ENCODE data around the gene GALNT18.

DNA sequence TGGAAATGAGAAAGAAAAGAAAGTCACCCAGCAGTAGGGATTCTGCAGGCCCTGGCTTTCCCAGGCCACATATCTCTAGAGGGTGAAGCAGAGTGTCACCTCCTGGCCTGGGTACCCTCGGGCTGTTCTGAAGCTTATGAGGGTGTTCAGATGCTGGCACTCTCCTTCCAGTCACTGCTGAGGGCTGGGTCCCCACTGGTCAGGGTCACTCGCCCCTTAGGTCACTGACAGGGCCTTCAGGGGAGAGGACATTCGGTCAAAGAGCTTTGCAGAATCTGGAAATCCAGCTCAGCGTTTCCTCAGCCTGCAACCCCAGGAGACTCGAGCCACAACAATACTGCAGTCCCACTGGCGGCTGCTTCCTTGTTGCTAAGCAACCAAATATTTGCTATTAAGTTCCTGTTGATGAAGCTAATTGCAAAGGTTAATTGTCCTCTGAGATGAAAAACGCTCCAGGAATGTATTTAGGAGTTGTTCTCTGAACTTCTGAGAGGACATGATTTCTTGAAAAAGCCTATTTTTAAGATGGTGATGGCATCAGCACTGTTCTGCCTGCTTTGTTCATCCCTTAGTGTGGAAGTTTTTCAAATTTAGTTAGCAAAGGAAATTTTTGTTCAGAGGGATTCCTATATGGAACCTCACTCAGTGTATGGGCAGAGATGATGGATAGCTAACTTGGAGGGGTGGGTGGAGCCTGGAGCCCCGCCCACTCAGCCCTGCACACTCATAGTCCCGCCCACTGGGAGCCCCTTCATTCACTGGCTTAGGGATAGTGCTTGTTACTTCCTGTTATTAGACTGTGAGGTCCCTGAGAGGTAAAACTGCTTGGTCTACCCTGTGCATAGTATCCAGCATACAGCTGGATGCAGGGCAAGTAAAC, 378.0 kb downstream of the GALNT18 start:
- no peak for TF ChIP-seq POLR2A (IDR thresholded peaks at IDR 0.05)
- TF ChIP-seq, protein P1, sequence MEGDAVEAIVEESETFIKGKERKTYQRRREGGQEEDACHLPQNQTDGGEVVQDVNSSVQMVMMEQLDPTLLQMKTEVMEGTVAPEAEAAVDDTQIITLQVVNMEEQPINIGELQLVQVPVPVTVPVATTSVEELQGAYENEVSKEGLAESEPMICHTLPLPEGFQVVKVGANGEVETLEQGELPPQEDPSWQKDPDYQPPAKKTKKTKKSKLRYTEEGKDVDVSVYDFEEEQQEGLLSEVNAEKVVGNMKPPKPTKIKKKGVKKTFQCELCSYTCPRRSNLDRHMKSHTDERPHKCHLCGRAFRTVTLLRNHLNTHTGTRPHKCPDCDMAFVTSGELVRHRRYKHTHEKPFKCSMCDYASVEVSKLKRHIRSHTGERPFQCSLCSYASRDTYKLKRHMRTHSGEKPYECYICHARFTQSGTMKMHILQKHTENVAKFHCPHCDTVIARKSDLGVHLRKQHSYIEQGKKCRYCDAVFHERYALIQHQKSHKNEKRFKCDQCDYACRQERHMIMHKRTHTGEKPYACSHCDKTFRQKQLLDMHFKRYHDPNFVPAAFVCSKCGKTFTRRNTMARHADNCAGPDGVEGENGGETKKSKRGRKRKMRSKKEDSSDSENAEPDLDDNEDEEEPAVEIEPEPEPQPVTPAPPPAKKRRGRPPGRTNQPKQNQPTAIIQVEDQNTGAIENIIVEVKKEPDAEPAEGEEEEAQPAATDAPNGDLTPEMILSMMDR (IDR thresholded peaks at IDR 0.05): no peak
- no peak for TF ChIP-seq POLR2AphosphoS5 (IDR thresholded peaks at IDR 0.05)

Data from breast epithelium (tissue), 3 donors.